K562 (cell line): ENCODE results near the gene EPO. TPM values are rescaled to one million over a fixed set of nuclear protein-coding genes. Genes with fewer than 3 reads are reported as not detected.

ENCODE experiments used
- AFF4 ChIP-seq: sonication (generic); formaldehyde crosslinking; IDR thresholded peaks from 2 replicates; pipeline ENCODE4 v1.8.0; 2023; ENCODE audit warnings: mild to moderate bottlenecking, missing genetic modification reagents
- CREB1 ChIP-seq, 2 experiments: sonication (generic) in 1 of 2; formaldehyde crosslinking in 1 of 2; IDR thresholded peaks; 2 replicates each; pipeline versions ENCODE4 v1.6.1 to v1.8.0; 2012 to 2022; ENCODE audit warnings: inconsistent platforms in 1 of 2, mild to moderate bottlenecking in 1 of 2, missing genetic modification reagents in 1 of 2, moderate library complexity in 1 of 2
- CREM ChIP-seq: IDR thresholded peaks from 2 replicates; pipeline ENCODE4 v1.6.1; 2014; ENCODE audit warnings: antibody characterized with exemption, low read depth
- E2F6 ChIP-seq, 2 experiments: IDR thresholded peaks; 2 replicates each; pipeline ENCODE4 v1.6.1; 2011; ENCODE audit warnings: borderline replicate concordance in 1 of 2, control low read depth in 1 of 2, low read depth in 1 of 2, low read length in 1 of 2, mild to moderate bottlenecking in 1 of 2, mixed read lengths in 1 of 2, moderate library complexity in 1 of 2; ENCODE audit not compliant: insufficient read depth in 1 of 2, insufficient read length in 1 of 2, poor library complexity in 1 of 2, severe bottlenecking in 1 of 2; ENCODE audit errors: extremely low read depth in 1 of 2
- JUND ChIP-seq, 2 experiments: IDR thresholded peaks; 2 replicates in 1 of 2; 3 replicates in 1 of 2; pipeline ENCODE4 v1.6.1; 2011; ENCODE audit warnings: borderline replicate concordance in 2 of 2, low read depth in 2 of 2, low read length in 2 of 2, improper control_type of control experiment in 1 of 2, missing biosample characterization in 1 of 2, missing genetic modification characterization in 1 of 2, missing genetic modification reagents in 1 of 2
- KLF1 ChIP-seq: fragments of 450-650 bp; IDR thresholded peaks from 2 replicates; pipeline ENCODE4 v1.6.1; 2016; ENCODE audit warnings: missing genetic modification characterization, missing compliant biosample characterization
- LEF1 ChIP-seq: fragments of 450-650 bp; IDR thresholded peaks from 2 replicates; pipeline ENCODE4 v1.6.1; 2016; ENCODE audit warnings: mild to moderate bottlenecking
- MBD2 ChIP-seq: sonication (generic); IDR thresholded peaks from 2 replicates; pipeline ENCODE4 v1.6.1; 2016; ENCODE audit warnings: low read depth, borderline replicate concordance
- MYNN ChIP-seq, 2 experiments: sonication (generic); formaldehyde crosslinking in 1 of 2; IDR thresholded peaks; 2 replicates each; pipeline versions ENCODE4 v1.5.0 to v1.6.1; 2016 to 2020; ENCODE audit warnings: antibody characterized with exemption in 1 of 2, missing genetic modification reagents in 1 of 2
- NONO ChIP-seq, 2 experiments: fragments of 200-400 bp in 1 of 2; fragments of 450-650 bp in 1 of 2; formaldehyde crosslinking in 1 of 2; IDR thresholded peaks; 2 replicates each; pipeline ENCODE4 v1.6.1; 2017; ENCODE audit warnings: low read depth in 2 of 2, mild to moderate bottlenecking in 2 of 2, moderate library complexity in 2 of 2, low read length in 1 of 2
- PKNOX1 ChIP-seq: fragments of 450-650 bp; IDR thresholded peaks from 2 replicates; pipeline ENCODE4 v1.6.1; 2016
- TGIF2 ChIP-seq: sonication (generic); formaldehyde crosslinking; IDR thresholded peaks from 2 replicates; pipeline ENCODE4 v1.8.1; 2022; ENCODE audit warnings: mild to moderate bottlenecking, missing genetic modification reagents, moderate library complexity
- TOE1 ChIP-seq, 2 experiments: fragments of 450-650 bp in 1 of 2; sonication (generic) in 1 of 2; formaldehyde crosslinking in 1 of 2; IDR thresholded peaks; 2 replicates each; pipeline versions ENCODE4 v1.7.1 to v1.8.0; 2016 to 2022; ENCODE audit warnings: borderline replicate concordance in 2 of 2, mild to moderate bottlenecking in 2 of 2, antibody characterized with exemption in 1 of 2, inconsistent platforms in 1 of 2, low read depth in 1 of 2, missing genetic modification reagents in 1 of 2, moderate library complexity in 1 of 2
- ZBTB17 ChIP-seq: fragments of 450-650 bp; formaldehyde crosslinking; IDR thresholded peaks from 2 replicates; pipeline ENCODE4 v1.4.0; 2020; ENCODE audit warnings: mild to moderate bottlenecking
- ZC3H11A ChIP-seq: IDR thresholded peaks from 2 replicates; pipeline ENCODE4 v1.6.1; 2012; ENCODE audit warnings: low read depth, low read length, improper control_type of control experiment
- ZNF224 ChIP-seq: sonication (generic); formaldehyde crosslinking; IDR thresholded peaks from 2 replicates; pipeline ENCODE4 v1.8.0; 2022; ENCODE audit warnings: mild to moderate bottlenecking, missing genetic modification reagents
- ZNF655 ChIP-seq: fragments of 250-450 bp; sonication (Bioruptor Pico); IDR thresholded peaks from 2 replicates; pipeline ENCODE4 v1.5.0; 2021
- polyA plus RNA-seq, 8 experiments: library from polyadenylated mRNA; depleted of rRNA in 4 of 8; stranded (reverse) in 5 of 8; unstranded in 3 of 8; fragments of >200 nt; fragmentation: Nextera tagmentation in 2 of 8; fragmentation: Illumina TruSeq in 1 of 8; extraction: Ambion mirVana in 2 of 8; extraction: Trizol in 1 of 8; gene quantifications; 2 replicates each; pipeline versions ENCODE4 v1.2.1 to v1.2.3, GENCODE V29; 2011 to 2014; ENCODE audit warnings: inconsistent platforms in 1 of 8, missing spikeins in 1 of 8
- total RNA-seq, 7 experiments: library from RNA; depleted of rRNA in 6 of 7; stranded (reverse); fragments of >200 nt in 6 of 7; fragmentation: Illumina TruSeq in 2 of 7; extraction: Trizol in 2 of 7; gene quantifications; 2 replicates each; pipeline versions ENCODE4 v1.2.1 to v1.2.3, GENCODE V29; 2011 to 2021; ENCODE audit warnings: low replicate concordance in 1 of 7

EPO gene
- total and polyA plus RNA-seq, 9 of the 15 experiments (the other 6 are each of a cell fraction or from before 2014, with no cell fraction given), result 0.06 to 0.41 (median 0.07) TPM; not detected in 6

- TF ChIP-seq TOE1 (IDR thresholded peaks at IDR 0.05; ENCODE audit: borderline replicate concordance) (peak; percentile 100), TOE1 (CRISPR knock-in tag; IDR thresholded peaks at IDR 0.05; ENCODE audit: borderline replicate concordance, low read depth) (0 out of 2 replicates have a peak, but pooled peaks have one; percentile 23), MYNN (IDR thresholded peaks at IDR 0.05) (peak; percentile 54; the same call in 1 of the 2 replicates), MYNN (CRISPR knock-in tag; IDR thresholded peaks at IDR 0.05) (no peak), AFF4 (peak; percentile 75; the same call in 1 of the 2 replicates), MBD2 (peak; percentile 98), NONO (IDR thresholded peaks at IDR 0.05; ENCODE audit: low read depth in 2 of 2, low read length in 1 of 2) (peak in 1 of 2 experiments; percentile 100; a peak in 2 of 4 replicates), ZNF655 (CRISPR knock-in tag) (no peak), JUND (IDR thresholded peaks at IDR 0.05; ENCODE audit: borderline replicate concordance, low read depth, low read length) (peak; percentile 100), JUND (tag; IDR thresholded peaks at IDR 0.05; ENCODE audit: borderline replicate concordance, low read depth, low read length) (peak; percentile 32; the same call in 1 of the 3 replicates), CREM (peak; percentile 92), LEF1 (peak; percentile 58; the same call in 1 of the 2 replicates), CREB1 (IDR thresholded peaks at IDR 0.05) (peak; percentile 90), CREB1 (CRISPR knock-in tag; IDR thresholded peaks at IDR 0.05) (peak; percentile 93), ZC3H11A (0 out of 2 replicates have a peak, but pooled peaks have one; percentile 55), ZNF224 (CRISPR knock-in tag) (no peak), KLF1 (tag) (peak; percentile 88), PKNOX1 (peak; percentile 51; the same call in 1 of the 2 replicates), ZBTB17 (CRISPR knock-in tag) (0 out of 2 replicates have a peak, but pooled peaks have one; percentile 58), TGIF2 (CRISPR knock-in tag) (no peak), E2F6 (IDR thresholded peaks at IDR 0.05; ENCODE audit: borderline replicate concordance in 1 of 2, extremely low read depth in 1 of 2, insufficient read depth in 1 of 2, insufficient read length in 1 of 2, low read depth in 1 of 2, low read length in 1 of 2, poor library complexity in 1 of 2, severe bottlenecking in 1 of 2) (peak; percentile 65 to 88)
These were observed 46.8 kb upstream of the EPO start, which contains the start of gene GNB2 (continued) for GRCh38 chr7:100673302-100673941.
